ENCODE measurements around the gene CAMKMT. TPM values are rescaled to one million over a fixed set of nuclear protein-coding genes. Genes with fewer than 3 reads are reported as not detected.

The CAMKMT gene
- total RNA-seq, 4 donors from 2014 or later = 2.6 to 9.5 (median 5.2) TPM

GRCh38 chr2:44779793-44780192 is 418.0 kb downstream of the CAMKMT start:
- in situ Hi-C loops (cut with MboI; ENCODE audit: low sequenced_read_pairs in 4 of 4) = no loop called here

GRCh38 chr2:44780406-44780805 is 418.7 kb downstream of the CAMKMT start:
- ATAC-seq (no peak), DNase-seq (no peak)
- Histone ChIP-seq H3K36me3 (no peaks in the 10 kb centered on the region), H3K27me3 (no peaks in the 10 kb centered on the region), H3K9me3 (no peaks in the 10 kb centered on the region), H3K4me3 (no peak overlapping the region), H3K4me1 (no peaks in the 10 kb centered on the region), H3K27ac (no peak overlapping the region)
- in situ Hi-C loops (cut with MboI; ENCODE audit: low sequenced_read_pairs in 4 of 4) = no loop called here
- no peak for TF ChIP-seq CTCF (IDR thresholded peaks at IDR 0.05 in 4 of 5, conservative IDR thresholded peaks at IDR 0.05 in 1 of 5)
- TF ChIP-seq POLR2A (IDR thresholded peaks at IDR 0.05) = no peak
- intact Hi-C loops (cut with DNase I; ENCODE audit: low total_unique reads) = no loop called here

More at GRCh38 chr2:44779793-44780192, 418.0 kb downstream of the CAMKMT start:
- Histone ChIP-seq H3K4me1 (no peaks in the 10 kb centered on the region), H3K27ac (no peak overlapping the region), H3K4me3 (no peak overlapping the region), H3K27me3 (no peaks in the 10 kb centered on the region), H3K9me3 (no peaks in the 10 kb centered on the region), H3K36me3 (no peaks in the 10 kb centered on the region)
- TF ChIP-seq CTCF (IDR thresholded peaks at IDR 0.05 in 4 of 5, conservative IDR thresholded peaks at IDR 0.05 in 1 of 5) (no peak), POLR2A (IDR thresholded peaks at IDR 0.05) (no peak)
- no peak for DNase-seq
- intact Hi-C loops (cut with DNase I; ENCODE audit: low total_unique reads) = no loop called here
- ATAC-seq = no peak

DNA sequence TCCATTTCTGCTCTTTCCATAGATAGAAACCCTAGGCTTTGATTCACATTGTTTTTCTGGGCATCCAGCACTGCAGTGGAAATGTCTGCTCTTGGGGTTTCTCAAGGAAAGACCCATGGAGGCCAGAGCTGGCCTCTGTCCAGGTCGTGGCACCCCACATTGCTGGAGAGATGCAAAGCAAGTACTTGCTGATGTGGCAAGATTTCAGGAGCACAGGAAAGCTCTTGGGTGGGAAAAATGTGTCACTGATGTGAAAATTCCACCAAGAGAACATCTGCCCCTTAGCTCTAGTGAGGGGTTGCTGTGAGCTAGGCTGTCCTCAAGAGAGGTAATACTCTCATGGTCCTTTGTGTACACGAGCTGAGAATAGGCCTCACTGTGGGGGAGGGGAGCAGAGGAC is 423.7 kb downstream of the CAMKMT start:
- Histone ChIP-seq H3K4me3 (no peak overlapping the region), H3K36me3 (no peaks in the 10 kb centered on the region), H3K27me3 (no peaks in the 10 kb centered on the region), H3K9me3 (no peaks in the 10 kb centered on the region), H3K27ac (no peak overlapping the region), H3K4me1 (no peaks in the 10 kb centered on the region)
- ATAC-seq (no peak), DNase-seq (no peak)
- TF ChIP-seq CTCF (IDR thresholded peaks at IDR 0.05 in 4 of 5, conservative IDR thresholded peaks at IDR 0.05 in 1 of 5) = no peak
- TF ChIP-seq POLR2A (IDR thresholded peaks at IDR 0.05) = no peak
- in situ Hi-C loops (cut with MboI; ENCODE audit: low sequenced_read_pairs in 4 of 4) = no loop called here
- intact Hi-C loops (cut with DNase I; ENCODE audit: low total_unique reads) = no loop called here

DNA sequence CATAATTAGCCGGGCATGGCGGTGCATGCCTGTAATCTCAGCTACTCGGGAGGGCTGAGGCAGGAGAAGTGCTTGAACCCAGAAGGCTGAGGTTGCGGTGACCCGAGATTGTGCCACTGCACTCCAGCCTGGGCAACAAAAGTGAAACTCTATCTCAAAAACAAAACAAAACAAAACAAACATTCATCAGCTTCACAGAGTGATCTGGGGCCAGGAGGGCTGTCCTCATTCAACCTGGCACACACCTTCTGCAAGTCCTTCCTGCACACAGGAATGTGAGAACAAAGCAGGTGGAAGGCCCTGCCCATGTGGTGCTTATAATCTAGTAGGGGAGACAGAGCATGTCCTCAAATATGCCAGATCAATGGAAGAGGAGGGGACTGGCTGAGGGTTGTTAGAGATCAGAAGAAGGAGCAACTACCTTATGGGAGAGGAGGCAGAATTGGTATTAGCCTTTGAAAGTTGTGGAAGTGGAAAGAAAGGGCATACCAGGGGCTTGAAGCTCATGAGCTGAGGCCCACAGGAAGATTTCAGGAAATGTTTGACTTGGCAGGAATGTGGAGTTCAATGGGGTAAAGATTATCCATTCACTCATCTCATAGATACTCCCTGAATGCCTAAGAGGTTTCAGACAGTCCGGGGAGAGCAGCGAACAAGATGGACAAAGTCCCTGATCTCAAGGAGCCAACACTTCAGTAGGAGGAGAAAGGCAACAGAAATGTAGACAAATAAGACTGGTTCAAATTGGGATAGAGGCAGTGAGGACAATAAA is 424.5 kb downstream of the CAMKMT start:
- Histone ChIP-seq H3K4me1 (no peaks in the 10 kb centered on the region), H3K9me3 (no peaks in the 10 kb centered on the region), H3K27me3 (no peaks in the 10 kb centered on the region), H3K4me3 (no peak overlapping the region), H3K36me3 (no peaks in the 10 kb centered on the region), H3K27ac (no peak overlapping the region)
- no peak for TF ChIP-seq CTCF (IDR thresholded peaks at IDR 0.05 in 4 of 5, conservative IDR thresholded peaks at IDR 0.05 in 1 of 5)
- TF ChIP-seq POLR2A (IDR thresholded peaks at IDR 0.05) = no peak
- in situ Hi-C loops (cut with MboI; ENCODE audit: low sequenced_read_pairs in 4 of 4) (no loop called here), intact Hi-C loops (cut with DNase I; ENCODE audit: low total_unique reads) (no loop called here)
- ATAC-seq = no peak
- DNase-seq = no peak

DNA sequence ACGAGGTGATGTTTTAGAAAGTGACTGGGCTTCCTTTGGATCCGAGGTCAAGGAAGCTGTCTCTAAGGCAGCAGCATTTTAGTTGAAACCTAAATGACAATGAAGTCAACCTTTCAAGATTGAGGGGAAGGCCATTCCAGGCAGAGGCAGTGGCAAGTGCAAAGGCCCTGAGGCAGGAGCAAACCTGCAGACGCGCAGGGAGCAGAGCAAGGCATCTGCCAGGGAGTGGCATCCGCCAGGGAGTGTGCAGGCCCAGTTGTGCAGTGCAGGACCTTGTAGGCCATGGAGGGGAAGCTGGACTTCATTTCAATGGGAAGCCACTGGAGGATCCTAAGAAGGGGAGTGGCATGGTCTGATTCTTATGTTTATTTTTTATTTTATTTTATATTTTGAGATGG is 425.1 kb downstream of the CAMKMT start:
- intact Hi-C loops (cut with DNase I; ENCODE audit: low total_unique reads) (no loop called here), in situ Hi-C loops (cut with MboI; ENCODE audit: low sequenced_read_pairs in 4 of 4) (no loop called here)
- ATAC-seq (no peak), DNase-seq (no peak)
- Histone ChIP-seq H3K9me3 (no peaks in the 10 kb centered on the region), H3K27ac (no peak overlapping the region), H3K27me3 (no peaks in the 10 kb centered on the region), H3K4me3 (no peak overlapping the region), H3K36me3 (no peaks in the 10 kb centered on the region), H3K4me1 (no peaks in the 10 kb centered on the region)
- no peak for TF ChIP-seq CTCF (IDR thresholded peaks at IDR 0.05 in 4 of 5, conservative IDR thresholded peaks at IDR 0.05 in 1 of 5)
- TF ChIP-seq POLR2A (IDR thresholded peaks at IDR 0.05) = no peak

Measured in gastrocnemius medialis (tissue), 4 donors.